Measurements from ENCODE around the gene TLE3.

GRCh38 chr15:70046679-70047369, 50.9 kb downstream of the TLE3 start:
- TF ChIP-seq, protein P1, sequence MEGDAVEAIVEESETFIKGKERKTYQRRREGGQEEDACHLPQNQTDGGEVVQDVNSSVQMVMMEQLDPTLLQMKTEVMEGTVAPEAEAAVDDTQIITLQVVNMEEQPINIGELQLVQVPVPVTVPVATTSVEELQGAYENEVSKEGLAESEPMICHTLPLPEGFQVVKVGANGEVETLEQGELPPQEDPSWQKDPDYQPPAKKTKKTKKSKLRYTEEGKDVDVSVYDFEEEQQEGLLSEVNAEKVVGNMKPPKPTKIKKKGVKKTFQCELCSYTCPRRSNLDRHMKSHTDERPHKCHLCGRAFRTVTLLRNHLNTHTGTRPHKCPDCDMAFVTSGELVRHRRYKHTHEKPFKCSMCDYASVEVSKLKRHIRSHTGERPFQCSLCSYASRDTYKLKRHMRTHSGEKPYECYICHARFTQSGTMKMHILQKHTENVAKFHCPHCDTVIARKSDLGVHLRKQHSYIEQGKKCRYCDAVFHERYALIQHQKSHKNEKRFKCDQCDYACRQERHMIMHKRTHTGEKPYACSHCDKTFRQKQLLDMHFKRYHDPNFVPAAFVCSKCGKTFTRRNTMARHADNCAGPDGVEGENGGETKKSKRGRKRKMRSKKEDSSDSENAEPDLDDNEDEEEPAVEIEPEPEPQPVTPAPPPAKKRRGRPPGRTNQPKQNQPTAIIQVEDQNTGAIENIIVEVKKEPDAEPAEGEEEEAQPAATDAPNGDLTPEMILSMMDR (IDR thresholded peaks at IDR 0.05), result no peak
- TF ChIP-seq POLR2A (IDR thresholded peaks at IDR 0.05), result no peak

Measured in body of pancreas (tissue), 4 donors.